SHP77 (cell line): Measurements from ENCODE around the gene DHFR.

ENCODE experiments used
- DNase-seq, 2 experiments: peaks; one replicate each; lab custom pipeline; 2025; lab: John Stamatoyannopoulos, UW

Gene DHFR

DNA sequence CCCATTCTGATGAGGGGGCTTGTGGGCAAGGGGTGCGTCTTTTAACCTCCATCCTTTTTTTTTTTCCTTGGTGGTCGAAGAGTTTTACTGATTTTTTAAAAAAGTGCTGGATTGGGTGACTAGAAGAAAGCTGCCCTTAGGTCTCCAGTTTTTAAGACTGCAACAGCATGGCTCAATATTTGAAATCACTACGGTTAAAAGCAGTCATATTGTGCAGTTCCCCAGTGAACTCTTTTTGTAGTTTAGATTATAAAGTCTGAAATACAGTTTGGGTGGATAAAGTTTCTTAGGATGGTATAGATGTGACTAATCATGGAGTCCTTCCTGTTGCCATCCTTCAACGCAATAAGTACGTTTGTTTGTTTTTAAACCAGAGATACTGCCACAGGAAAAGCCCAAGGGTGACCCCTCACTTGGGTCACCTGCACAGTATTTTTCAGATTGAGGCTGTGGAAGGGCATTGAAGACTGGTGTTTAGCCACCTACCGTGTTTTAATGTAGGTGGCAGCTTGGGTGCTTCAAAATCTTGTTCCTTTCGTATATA lies 520 bp upstream of the DHFR start:
- no peak for DNase-seq

- no peak for DNase-seq
Measured at GRCh38 chr5:80654054-80654390, 761 bp downstream of the DHFR start.

DNA sequence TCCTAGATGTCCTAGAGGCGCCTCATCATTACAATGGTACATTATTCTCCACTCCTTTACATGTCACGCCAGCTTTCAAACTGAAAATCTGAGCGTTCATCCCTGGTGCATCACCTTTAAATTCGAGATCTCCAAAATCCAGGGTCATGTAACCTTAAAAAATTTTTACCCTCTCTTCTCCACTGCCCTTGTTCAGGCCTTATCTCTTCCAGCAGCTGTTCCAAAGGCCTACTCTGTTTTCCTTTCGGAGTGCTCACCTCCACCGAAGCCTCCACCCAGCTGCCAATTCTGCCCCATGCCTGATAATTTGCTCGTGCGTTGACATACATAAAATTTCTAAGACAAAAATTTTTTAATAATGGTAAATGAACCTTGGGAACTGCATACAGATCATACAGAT lies 1.3 kb downstream of the DHFR start:
- DNase-seq, result no peak

- DNase-seq, result no peak
Measured at GRCh38 chr5:80646926-80647325, 7.9 kb downstream of the DHFR start.

DNA sequence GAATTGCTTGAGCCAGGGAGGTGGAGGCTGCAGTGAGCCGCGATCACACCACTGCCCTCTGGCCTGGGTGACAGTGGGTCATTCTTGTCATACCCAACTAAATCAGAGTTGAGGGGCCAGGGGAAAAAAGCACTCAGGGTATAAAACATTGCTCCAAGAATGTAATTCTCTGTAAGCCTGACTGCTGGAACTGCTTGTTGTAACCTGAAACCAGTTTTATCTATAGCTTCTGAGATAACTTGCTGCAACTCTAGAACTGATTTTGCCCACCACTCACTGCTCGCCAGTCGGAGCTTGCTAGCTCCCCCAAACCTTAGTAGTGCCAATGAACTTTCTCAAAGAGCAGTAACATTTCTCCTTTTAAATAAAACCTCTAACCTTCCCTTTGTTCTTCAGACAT lies 9.9 kb downstream of the DHFR start:
- no peak for DNase-seq

DNA sequence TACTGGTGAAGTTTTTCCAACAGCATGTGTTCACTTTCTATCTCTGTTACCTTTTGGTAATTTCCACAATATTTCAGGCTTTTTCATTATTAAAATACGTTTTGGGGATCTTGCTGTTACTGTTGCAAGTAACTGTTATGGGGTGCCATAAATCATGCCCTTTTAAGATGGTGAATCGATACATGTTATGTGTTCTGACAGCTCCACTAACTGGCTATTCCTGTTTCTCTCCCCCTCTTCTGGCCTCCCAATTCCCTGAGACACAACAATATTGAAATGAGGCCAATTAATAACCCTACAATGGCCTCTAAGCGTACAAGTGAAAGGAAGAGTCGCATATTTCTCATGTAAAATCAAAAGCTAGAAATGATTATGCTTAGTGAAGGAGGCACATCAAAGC lies 13.4 kb downstream of the DHFR start:
- no peak for DNase-seq

DNA sequence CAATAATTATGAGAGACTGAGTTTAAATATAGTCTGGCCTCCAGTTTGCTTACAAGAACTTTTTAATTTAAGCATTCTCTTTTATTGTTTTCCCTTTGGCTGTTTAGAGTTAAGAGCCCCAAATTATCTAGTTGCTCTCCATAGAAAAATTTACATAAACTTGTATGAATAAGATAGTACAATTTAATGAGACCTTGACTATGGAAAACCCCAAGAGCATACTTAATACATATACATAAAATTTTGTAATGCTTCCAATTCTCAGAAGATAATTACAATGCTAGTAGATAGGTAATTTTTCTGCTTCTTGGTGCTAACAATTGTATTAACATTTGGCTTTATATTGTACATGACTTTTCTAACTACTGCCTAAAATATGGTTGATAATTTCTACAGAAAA lies 20.6 kb downstream of the DHFR start:
- DNase-seq, result no peak

DNA sequence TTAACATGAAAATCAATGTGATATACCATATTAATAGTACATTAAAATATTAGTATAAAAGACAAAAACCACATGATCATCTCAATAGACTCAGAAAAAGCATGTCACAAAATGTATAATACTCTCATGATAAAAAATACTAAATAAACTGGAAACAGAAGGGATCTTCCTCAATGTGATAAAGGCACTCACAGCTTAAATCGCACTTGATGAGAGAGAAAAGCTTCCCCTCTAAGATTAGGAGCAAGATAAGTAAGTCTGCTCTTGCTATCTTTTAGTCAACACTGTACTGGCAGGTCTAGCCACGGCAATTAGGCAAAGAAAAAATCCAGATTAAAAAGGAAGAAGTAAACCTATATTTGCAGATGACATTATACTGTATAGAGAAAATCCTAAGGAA lies 22.1 kb downstream of the DHFR start:
- DNase-seq, result no peak

- DNase-seq, result no peak
Measured at GRCh38 chr5:80631278-80632259, 23.2 kb downstream of the DHFR start.

- no peak for DNase-seq
Measured at GRCh38 chr5:80629281-80629680, 25.5 kb downstream of the DHFR start.

DNA sequence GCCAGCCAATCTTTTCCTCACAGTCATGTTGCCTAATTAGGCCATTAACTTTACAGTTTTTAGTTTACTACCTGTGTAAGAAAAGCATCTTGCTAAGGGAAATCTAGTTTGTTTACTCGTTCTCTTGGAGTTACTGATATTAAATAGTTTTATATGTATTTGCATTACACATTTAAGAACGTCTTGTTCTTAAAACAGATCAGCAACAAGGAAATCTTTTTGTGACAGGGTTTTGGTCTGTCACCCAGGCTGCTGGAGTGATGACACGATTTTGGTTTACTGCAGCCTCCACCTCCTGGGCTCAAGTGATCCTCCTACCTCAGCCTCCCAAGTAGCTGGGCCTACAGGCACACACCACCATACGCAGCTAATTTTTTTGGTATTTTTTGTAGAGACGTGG lies 29.6 kb downstream of the DHFR start:
- no peak for DNase-seq

- DNase-seq, result no peak
Measured at GRCh38 chr5:80623999-80624398, 30.8 kb downstream of the DHFR start.

- DNase-seq, result no peak
Measured at GRCh38 chr5:80622756-80623155, 32.0 kb downstream of the DHFR start.

DNA sequence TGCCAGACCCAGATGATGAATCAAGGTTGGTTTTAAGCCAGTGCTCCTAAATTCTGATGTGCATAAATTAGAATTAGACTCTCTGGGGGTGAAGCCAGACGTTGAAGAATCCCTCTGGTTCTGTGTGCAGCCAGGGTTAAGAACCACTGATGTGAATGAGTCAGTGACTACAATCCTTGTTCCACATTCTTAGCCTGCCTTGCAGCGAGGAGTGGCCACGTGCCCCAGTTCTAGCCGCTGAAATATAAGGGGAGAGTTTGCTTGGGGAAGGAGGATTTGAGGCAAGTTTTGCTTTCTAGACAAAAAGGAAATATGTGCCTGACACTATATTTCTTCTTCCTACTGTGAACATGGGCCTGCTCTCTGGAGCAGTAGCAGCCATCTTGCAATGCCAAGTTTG lies 34.6 kb downstream of the DHFR start:
- DNase-seq, result no peak

GRCh38 chr5:80619086-80619485 lies 35.7 kb downstream of the DHFR start:
- no peak for DNase-seq

GRCh38 chr5:80618438-80618837 lies 36.3 kb downstream of the DHFR start:
- DNase-seq, result no peak

DNA sequence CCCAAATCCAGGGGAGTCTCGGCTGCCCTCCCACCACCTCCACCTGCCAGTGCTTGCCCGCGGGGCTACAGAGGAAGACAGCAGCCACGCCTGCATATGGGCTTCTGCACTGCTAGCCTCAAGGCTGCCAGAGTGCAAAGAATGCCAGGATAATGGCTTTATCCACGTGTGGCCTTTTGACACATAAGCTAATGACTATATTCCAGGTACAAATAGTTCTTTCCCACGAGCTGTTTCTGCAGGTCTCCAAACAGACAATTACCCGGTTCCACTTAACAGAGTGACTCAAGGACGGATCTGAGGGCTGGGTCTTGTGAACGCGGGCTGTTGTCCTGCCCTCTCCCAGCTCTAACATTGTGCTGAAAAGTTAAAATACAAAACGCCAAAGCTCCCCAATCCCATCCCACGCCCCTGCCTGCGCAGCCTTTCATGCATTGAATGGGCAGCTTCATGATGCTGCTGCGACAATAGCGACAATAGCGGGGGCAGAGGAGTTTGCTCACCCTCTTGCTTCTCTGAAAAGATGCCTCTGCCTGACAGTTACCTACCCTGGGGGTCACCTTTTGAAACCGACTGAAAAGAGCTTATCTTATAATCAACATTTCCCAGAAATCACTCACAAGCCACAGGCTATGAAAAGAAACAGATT lies 39.4 kb downstream of the DHFR start:
- DNase-seq, result no peak

GRCh38 chr5:80609692-80610091 lies 45.1 kb downstream of the DHFR start:
- DNase-seq, result no peak

DNA sequence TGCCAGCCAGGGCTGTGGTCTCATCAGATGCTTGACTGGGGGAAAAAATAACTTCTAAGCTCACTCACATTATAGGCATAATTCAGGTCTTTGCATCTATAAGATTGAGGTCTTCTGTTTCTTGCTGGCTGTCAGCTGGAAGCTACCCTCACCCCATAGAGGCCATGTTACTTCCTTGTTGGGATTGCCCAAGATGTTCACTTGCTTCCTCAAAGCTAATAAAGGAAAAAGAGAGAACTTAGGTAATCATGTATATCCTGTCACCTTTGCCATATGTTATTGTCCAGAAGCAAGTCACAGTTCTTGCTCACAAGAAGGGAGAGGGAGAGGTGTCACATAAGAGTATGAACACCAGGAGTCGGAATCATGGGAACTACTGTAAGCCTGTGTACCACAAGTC lies 46.1 kb downstream of the DHFR start:
- DNase-seq, result no peak

GRCh38 chr5:80607832-80608231 lies 47.0 kb downstream of the DHFR start:
- DNase-seq, result no peak

GRCh38 chr5:80607343-80607742 lies 47.4 kb downstream of the DHFR start:
- DNase-seq, result no peak

DNA sequence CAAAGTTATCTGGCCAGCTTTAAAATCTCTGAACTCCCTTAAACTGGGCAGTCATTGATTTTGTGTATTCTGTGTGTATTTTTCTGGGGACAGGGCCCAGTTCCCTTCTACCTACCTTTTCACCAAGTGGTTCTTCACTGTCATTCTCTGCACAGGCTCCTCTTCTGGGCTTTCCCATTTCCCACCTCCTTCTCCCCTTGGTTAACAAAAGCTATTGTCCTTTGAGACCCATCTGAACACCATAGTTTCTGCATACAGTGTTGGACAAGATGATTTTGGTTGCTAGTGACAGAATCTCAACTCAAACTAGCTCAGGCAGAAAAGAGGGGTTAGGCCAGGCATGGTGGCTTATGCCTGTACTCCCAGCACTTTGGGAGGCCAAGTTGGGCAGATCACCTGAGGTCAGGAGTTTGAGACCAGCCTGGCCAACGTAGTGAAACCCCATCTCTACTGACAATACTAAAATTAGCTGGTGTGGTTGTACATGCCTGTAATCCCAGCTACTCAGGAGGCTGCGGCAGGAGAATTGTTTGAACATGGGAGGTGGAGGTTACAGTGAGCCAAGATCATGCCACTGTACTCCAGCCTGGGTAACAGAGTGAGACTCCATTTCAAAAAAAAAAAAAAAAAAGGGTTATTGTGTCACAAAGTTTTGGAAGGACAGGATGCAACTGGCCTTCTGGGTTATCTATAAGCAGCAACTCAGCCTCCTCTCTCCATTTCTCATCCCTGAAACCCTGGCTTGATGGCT lies 53.7 kb downstream of the DHFR start:
- no peak for DNase-seq

DNA sequence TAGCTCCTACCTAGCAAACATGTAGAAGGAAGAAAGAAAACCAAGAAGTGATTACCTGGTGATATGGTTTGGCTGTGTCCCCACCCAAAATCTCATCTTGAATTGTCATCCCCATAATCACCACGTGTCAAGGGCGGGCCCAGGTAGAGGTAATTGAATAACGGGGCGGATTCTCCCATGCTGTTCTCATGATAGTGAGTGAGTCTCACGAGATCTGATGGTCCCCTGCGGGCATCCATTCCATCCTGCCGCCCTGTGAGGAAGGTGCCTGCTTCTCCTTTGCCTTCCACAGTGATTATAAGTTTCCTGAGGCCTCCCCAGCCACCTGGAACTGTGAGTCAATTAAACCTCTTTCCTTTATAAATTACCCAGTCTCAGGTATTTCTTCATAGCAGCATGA lies 57.3 kb downstream of the DHFR start:
- DNase-seq, result no peak
